ENCODE data around the gene DUSP15.

The DUSP15 gene

DNA sequence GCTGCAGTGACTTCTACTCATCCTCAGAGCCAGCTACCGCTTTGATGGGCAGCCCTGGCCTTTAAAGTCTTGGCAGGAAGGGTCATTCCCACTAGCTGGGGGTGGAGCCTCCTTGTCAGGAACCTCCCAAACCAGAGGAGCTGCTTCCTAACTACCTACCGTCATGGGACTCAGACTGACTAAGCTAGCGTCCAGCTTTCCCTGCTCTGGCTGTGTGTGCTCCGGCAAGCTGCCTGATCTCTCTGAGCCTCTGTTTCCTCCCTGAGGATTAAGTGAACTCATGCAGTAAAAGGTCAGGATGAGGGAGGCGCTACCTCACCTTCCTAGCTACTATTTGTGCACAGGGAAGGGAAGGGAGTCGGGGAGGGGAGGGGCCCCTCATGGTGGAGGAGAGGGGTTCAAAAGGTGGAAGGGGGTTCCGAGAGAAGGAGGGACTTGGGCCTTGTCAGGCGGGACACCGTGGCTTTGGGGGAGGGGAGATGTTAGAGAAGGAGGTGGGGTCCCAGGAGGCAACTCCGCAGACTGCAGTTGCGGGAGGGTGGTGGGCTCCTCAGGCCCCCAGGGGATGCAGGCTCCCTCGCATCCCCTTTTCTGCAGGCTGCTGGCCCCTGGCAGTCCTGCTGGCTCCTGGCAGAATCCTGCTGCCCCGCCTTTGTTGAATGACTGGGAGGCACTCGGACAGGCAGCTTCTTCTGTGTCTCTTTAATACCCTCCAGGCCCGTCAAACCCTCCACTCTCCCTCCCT is 9.8 kb downstream of the DUSP15 start:
- DNase-seq (ENCODE audit: extremely low read depth in 1 of 2, low read depth in 1 of 2), result no peak

DNA sequence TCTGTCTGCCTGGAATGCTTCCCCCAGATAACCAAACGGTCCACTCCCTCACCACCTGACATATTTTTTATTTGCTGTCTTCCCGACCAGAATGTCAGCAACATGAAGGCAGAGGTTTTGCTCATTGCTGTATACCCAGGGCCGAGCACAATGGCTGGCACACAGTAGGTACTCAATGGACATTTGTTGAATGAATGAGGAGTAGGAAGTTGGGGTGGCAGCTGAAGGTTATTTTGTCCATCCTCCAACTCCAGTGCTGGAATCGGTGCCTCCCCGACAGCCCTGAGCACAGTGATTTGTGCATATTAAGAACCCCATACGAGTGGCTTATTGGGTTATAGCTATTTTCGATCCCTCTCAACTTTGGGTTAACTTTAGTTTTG is 10.3 kb downstream of the DUSP15 start:
- no peak for DNase-seq (ENCODE audit: extremely low read depth in 1 of 2, low read depth in 1 of 2)

DNA sequence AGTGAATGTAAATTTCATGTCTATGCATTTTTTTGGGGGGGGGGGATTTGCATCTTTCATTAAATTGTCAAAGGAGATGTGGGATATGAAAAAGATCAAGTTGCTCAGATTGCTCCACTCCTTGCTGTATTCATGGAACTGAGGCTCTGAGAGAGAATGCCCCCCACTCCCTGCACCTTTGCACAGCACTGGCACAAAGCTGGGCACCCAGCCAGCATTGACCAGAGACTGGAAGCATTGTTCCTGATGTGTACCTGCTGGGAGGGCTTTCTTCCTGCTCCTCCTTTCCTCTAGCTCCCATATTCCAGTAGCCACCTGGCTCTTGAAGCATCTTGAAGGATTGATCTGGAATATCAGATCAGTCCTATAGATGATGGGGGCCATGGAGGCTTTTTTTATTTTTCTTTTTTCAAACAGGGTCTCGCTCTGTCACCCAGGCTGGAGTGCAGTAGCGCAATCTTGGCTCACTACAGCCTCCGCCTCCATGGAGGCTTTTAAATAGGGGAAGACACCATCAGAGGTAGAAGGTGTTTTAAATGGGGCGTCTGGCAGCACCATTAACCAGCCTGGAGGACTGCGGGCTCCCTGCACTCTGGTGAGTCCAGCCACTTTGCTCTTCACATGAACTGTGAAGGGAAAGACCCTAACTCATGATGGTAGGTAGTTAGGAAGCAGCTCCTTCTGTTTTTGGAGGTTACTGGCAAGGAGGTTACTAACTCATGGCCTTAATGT is 10.9 kb downstream of the DUSP15 start:
- no peak for DNase-seq (ENCODE audit: extremely low read depth in 1 of 2, low read depth in 1 of 2)

DNA sequence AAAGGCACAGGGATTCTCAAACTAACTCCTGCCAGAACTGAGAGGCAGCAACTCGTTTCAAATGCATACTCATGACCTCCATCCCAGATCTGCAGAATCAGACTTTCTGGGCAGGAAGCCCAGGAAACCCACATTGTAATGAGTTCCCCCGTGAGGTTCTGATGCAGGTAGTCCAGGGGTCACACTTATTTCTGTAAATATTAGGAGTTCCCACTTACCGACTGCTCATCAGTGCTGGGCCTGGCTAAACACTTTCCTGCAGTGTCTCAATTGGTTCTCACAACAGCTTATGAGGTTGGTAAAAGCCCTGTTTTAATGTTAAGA is 11.6 kb downstream of the DUSP15 start:
- no peak for DNase-seq (ENCODE audit: extremely low read depth in 1 of 2, low read depth in 1 of 2)

DNA sequence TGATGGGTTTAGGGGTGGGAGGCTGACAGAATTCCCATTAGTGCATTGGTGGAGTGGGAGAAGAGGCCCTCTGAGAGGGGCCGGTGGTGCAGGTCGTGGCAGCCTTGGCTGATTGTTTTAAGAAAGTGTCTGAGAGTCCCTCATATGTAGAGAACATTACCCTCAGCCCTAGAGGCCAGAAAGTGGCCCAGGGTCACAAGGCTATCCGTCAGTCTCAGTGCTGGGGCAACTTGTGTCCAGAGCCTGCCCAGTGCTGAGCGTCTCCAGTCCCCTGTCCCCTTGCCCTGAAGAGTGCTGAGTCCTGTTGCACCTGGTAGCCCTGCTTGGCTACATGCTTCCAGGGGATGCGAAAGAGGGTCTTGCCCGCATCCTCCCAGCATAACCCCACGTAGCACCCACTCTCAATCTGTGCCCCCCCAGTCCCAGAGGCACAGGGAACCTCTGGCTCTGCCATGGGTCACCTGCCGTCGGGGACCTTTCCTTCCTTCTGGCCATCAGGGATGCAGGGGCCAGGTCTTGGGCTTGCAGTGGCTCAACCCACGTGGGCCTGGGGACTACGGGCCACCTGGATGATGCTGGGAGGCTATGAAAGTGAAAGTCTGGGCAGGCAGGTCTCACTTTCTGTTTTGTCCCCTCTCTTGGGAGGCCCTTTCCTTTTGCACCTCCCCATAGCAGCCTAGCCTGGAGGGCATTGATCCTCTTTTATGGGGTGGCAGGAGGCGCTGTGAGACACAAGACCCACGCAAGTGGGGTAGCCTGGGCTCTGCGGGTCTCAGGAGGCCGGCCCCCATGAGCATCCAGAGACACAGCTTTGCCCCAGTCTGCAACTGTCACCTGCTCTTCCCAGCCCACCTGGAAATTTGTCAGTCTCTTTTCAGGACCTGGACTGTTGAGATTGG is 12.2 kb downstream of the DUSP15 start:
- DNase-seq (ENCODE audit: extremely low read depth in 1 of 2, low read depth in 1 of 2), result no peak

DNA sequence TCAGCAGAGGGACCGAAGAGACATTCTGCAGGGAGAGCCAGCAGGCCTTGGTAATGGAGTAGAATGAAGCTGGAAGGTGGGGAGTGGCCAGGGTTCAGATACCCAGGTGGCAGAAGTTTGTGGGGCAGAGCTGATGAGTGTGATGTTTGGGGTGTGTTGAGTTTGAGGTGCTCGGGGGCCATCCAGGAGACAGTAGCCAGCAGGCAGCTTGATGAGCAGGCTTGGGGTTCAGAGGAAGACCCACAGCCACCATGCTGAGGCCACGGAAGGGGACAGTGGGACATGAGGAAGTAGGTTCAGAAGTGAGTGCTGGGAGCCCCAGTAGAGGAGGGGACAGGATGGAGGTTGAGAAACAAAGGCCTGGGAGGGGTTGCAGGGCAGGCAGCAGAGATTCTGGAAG is 13.8 kb downstream of the DUSP15 start:
- no peak for DNase-seq (ENCODE audit: extremely low read depth in 1 of 2, low read depth in 1 of 2)

DNA sequence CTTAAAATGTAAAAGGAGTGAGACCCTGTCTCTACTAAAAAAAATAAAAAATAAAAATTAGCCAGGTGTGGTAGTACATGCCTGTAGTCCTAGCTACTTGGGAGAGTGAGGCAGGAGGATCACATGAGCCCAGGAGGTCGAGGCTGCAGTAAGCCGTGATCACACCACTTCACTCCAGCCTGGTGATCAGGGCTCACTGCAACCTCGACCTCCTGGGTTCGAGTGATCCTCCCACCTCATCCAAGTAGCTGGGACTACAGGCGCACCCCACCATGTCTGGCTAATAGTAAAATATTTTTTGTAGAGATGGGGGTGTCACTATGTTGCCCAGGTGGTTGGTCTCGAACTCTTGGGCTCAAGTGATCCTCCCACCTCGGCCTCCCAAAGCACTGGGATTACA is 16.8 kb downstream of the DUSP15 start:
- DNase-seq (ENCODE audit: extremely low read depth in 1 of 2, low read depth in 1 of 2), result no peak

DNA sequence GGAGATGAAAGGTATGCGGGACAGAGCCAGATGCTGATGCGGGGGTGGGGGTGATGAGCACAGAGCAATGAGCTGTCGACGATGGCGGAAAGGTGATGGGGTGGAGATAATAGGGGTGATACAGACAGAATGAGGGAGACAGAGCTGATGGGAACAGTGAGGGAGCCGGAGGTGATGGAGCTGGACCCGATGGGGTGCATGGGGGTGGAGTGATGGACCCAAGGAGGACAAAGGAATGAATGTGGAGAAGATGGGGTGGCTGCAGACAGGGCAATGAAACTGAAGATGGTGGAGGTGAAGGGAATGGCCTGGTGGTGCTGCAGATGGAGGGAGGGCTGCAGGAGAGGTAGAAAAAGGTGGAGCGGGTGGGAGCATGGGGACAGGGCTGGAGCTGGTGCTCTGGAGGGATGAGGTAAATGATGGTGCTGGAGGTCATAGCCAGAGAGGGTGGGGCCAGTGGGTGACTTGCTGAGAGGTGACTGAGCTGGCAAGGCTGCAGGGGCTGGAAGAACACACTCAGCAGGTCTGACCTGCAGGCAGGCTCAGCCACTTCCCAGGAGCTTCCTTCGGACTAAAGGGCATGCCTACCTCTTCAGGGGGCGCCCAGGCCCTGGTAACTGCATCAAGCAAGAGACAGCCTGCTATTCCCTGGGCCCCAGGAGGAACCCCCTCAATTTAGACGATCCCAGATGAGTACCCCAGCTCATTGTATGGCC is 18.9 kb downstream of the DUSP15 start:
- no peak for DNase-seq (ENCODE audit: extremely low read depth in 1 of 2, low read depth in 1 of 2)

DNA sequence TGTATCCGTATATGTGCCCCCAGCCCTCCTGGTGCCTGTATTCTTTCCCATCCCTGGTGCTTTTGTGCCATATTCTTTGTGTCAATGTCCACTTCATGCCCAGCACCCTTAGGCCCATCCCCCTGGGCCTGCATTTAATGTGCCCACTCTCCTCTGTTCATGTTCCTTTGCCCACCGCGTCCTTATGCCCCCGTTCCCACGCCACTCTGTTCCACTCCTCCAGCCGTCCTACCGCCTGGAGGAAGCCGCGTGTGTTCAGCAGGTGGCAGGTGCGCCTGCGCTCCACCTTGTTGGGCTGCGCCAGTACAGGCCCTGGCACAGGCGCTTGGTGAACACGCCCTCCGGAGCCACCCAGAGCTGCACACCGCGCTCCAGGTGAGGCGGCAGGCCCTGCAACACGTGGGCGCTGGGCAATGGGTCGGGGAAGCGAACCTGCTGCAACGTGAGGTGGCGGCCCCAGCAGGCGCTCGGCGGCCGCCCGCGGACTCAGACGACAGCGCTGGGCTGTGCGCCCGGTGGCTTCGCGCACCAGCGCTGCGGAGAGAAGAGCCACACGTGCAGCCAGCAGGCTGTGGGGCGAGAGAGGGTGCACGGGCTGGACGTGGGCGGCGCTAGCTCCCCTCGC is 20.9 kb downstream of the DUSP15 start:
- DNase-seq (ENCODE audit: extremely low read depth in 1 of 2, low read depth in 1 of 2), result no peak

DNA sequence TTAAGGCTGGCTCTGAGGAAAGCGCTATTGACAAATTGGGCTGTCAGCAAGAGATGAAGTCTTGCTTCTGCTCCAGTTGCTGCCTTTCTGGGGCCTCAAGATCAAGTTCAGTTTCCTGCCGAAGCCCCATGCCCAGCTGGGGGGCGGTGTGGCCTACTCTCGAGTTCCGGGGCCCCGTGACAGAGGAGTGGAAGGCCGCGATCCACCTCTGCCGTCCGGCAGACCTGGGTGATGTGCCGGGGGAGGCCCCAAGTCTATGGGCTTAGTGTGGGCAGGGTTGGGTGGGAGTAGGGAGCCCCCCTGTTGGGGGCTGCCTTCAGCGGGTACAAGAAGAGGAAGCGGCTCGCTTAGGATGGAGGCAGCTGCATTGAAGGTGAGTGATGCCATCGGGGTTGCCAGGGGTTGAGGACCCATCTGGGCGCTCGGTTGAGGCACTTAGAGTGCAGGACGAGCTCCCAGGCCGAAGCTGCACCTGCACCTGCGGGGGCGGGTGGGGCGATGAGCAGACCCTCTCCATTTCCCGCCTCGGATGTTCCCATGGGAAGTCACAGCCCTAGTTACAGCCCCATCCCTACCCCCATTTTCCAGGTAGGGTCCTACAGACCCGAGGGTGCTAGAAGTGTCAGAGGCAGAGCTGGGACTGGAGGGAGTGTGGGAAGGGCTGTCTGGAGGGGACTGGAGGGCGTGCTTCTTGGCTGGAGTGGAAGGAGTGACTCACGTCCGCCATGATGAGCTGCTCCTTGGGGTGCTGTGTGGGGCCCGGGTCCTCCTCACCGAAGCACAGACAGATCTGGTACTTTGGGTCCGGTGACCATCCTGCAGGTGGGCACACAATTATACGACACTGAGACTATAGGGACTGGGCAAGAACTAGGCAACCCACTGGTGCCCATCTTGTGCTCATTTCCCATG is 22.0 kb downstream of the DUSP15 start:
- DNase-seq (ENCODE audit: extremely low read depth in 1 of 2, low read depth in 1 of 2), result no peak

DNA sequence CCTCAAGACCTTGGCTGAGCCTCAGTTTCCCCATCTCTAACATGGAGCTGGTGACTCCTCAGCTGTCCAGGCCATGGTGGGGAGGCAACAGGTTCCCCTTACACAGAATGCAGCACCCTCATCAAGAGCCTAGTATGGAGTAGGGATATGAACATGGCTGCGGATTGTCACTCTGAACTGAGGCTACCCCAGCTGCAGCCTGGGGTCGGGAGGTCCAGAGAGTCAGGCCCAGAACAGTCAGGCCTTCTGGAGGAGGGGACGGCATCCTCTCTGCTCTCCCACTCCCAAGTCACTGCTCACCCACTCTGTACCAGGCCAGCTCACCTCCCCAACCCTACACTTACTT is 23.6 kb downstream of the DUSP15 start:
- no peak for DNase-seq (ENCODE audit: extremely low read depth in 1 of 2, low read depth in 1 of 2)

DNA sequence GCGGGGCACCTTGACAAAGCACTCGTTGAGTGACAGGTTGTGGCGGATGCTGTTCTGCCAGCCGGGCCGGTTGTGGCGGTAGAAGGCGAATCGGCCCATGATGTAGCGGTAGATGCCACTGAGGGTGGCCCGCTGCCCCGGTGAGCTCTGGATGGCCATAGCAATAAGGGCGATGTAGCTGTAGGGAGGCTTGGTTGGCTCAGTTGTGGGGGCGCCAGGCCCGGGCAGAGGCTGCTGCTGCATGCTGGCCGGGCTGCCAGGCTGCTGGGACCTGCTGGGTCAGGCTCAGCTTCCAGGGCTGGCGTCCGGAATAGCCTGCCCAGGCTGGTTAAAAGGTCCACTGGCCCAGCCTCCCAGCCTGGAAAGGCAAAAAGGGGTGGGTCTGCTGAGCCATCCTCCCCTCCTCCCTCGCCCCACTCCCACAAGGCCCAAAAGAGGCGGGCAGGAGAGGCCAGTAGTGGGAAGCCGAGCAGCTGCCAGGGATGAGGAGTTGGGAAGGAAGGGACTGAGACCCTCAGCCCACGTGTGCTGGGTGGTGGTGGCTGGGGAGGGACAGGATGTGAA is 24.9 kb downstream of the DUSP15 start, which contains the start of gene FOXS1:
Gene FOXS1, minus strand, starts transcription at position 305 of the 564 bp plus-strand sequence. Its CDS starts 62 bp downstream, at position 243.
- DNase-seq (ENCODE audit: extremely low read depth in 1 of 2, low read depth in 1 of 2), result no peak

DNA sequence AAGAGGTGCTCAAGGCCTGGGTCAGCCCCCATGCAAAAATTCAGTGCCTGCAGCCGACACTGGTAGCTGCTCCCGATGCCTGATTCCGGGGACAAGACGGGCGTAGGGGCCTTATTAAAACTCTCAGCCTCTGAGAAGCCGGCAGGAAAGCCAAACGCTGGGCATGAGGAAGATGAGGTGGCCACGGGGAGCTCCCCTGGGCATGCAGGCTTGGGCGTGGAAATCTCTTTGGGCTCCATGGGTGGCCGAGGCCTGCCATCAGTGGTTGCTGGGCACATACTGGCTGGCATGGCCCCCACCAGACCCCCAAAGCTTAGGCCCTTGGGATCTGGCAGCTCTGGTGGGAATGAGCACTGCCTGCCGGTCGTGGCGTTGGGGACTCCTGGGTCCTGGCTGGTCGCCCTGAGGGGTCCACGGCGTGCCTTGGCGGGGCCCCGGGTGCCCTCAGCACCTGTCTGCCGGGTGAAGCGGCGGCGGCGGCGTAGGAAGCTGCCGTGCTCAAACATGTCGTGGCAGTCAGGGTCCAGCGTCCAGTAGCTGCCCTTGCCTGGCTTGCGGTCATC is 25.5 kb downstream of the DUSP15 start:
- DNase-seq (ENCODE audit: extremely low read depth in 1 of 2, low read depth in 1 of 2), result no peak

DNA sequence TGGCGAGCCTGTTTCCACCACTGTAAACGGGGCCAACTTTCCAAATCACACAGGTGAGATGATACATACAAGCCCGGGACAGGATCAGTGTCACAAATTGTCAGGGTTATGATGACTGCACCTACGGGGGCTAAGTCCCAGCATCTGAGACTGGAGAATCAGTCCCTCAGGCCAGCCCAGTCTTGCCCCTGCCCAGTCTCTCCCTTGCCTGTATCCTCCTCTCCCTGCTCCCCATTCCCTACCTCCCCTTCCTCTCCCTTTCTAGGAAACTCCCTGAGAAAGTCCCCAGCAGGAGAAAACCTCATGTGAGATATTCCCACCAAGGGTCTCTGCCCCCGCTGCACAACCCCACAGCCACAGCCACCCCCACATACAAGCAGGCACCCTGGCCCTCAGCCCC is 26.4 kb downstream of the DUSP15 start:
- no peak for DNase-seq (ENCODE audit: extremely low read depth in 1 of 2, low read depth in 1 of 2)

DNA sequence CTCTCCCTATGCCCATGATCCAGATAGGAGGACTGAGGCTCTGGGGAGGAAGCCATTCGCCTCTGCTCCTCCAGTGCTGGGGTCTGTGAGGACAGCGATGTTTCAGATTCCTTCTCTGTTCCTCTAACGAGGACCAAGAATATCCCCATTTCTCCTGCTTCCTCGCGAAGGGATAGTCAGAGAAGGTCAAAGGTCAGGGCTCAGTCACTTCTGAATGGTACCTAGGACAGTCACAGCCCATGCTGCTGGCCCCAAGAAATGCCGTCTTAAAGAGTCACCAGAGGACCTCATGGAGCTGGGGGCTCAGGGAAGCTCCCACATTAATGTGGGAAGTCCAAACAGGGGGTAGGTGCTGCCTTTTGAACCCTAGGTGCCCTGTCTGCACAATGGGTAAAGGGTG is 27.0 kb downstream of the DUSP15 start:
- no peak for DNase-seq (ENCODE audit: extremely low read depth in 1 of 2, low read depth in 1 of 2)

DNA sequence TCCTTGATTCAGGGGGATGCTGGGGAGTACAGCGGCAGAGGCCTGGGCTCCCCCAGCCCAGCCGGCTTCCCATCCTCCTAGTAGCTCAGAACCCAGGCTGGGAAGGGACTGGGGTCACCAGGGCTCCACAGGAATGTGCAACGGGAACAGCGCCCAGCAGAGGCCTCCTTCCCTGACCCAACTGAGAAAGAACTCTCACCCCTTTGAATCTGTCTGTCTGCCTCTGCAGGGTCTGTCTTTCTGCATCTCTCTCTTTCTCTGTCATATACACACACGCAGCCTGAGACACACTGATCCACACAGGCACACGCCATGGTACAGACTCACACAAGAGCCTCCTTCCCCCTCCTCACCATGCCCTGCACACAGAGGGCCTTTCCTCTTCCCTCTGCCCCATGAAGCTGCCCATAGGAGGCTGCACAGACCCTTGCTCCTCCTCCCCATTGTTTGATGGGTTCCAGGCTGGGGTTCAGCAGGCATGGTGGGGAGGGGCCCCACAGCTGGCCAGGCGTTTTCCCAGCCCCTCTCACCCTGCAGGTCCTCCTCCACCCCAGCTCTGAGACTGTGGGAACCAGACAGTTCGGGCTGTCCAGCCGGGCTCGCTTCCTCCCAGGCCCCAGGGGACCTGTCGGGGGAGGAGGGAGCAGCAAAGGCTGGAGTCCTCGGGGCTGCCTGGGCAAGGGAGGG is 27.7 kb downstream of the DUSP15 start:
- no peak for DNase-seq (ENCODE audit: extremely low read depth in 1 of 2, low read depth in 1 of 2)

DNA sequence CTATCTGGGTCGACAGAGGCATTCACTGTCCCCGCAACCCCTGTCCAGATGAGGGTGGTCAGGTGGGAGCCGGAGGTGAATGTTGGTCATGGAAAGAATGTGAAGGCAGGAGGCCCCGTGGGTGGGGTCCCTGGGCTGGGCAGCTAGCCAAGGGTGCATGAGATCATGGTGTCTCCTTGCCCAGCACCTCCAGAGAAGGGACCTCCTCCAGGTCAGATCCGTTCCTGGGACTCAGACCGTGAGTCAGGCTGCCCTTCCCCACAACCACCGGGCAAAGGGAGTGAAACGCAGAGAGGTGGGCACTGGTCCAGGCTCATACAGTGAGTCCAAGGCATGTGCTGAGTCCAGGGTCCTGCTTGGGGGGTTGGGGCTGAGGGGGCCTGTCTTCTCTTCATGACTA is 28.4 kb downstream of the DUSP15 start:
- DNase-seq (ENCODE audit: extremely low read depth in 1 of 2, low read depth in 1 of 2), result no peak
